Measurements from ENCODE around the gene DPRX. TPM values are rescaled to one million over a fixed set of nuclear protein-coding genes. Genes with fewer than 3 reads are reported as not detected.

DPRX gene
- total RNA-seq, 1 donor from 2014 or later = not detected

DNA sequence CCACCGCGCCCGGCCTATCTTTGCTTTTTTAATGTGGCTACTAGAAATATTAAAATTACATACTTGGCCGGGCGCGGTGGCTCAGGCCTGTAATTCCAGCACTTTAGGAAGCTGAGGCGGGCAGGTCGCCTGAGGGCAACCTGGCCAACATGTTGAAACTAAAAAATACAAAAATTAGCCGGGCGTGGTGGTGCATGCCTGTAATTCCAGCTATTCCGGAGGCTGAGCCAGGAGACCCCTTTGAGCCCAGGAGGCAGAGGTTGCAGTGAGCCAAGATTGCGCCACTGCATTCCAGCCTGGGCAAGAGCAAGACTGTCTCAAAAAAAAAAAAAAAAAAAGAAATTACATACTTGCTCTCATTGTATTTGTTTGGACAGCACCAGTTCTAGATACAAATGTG, 34.8 kb upstream of the DPRX start:
- Histone ChIP-seq H3K4me1 (no peaks in the 10 kb centered on the region), H3K4me3 (no peak overlapping the region), H3K27ac (no peak overlapping the region), H3K9me3 (no peaks in the 10 kb centered on the region), H3K36me3 (no peaks in the 10 kb centered on the region), H3K27me3 (no peaks in the 10 kb centered on the region)
- no peak for ATAC-seq
- no peak for DNase-seq
- TF ChIP-seq, protein P1, sequence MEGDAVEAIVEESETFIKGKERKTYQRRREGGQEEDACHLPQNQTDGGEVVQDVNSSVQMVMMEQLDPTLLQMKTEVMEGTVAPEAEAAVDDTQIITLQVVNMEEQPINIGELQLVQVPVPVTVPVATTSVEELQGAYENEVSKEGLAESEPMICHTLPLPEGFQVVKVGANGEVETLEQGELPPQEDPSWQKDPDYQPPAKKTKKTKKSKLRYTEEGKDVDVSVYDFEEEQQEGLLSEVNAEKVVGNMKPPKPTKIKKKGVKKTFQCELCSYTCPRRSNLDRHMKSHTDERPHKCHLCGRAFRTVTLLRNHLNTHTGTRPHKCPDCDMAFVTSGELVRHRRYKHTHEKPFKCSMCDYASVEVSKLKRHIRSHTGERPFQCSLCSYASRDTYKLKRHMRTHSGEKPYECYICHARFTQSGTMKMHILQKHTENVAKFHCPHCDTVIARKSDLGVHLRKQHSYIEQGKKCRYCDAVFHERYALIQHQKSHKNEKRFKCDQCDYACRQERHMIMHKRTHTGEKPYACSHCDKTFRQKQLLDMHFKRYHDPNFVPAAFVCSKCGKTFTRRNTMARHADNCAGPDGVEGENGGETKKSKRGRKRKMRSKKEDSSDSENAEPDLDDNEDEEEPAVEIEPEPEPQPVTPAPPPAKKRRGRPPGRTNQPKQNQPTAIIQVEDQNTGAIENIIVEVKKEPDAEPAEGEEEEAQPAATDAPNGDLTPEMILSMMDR (IDR thresholded peaks at IDR 0.05) = no peak
- intact Hi-C loops (cut with DNase I) = no loop called here

DNA sequence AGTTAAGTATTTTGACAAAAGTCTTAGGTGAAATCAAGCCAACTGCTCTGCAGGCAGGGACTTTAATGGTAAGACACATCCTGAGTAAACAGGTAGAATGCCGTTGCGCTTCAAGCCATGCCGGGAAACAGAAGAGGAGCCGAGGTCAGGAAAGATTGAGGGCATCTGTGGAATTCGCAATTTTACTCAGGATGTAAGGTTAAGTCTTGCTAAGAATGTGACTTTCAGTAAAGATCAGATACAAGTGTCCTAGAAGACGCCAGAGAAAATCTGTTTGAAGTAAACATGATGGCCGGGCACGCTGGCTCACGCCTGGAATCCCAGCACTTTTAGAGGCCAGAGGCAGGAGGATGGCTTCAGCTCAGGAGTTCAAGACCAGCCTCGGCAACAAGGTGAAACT, 33.4 kb upstream of the DPRX start:
- intact Hi-C loops (cut with DNase I) = no loop called here
- ATAC-seq (no peak), DNase-seq (no peak)
- no peaks in the 10 kb centered on the region for H3K4me1 ChIP-seq
- no peaks in the 10 kb centered on the region for H3K36me3 ChIP-seq
- no peaks in the 10 kb centered on the region for H3K9me3 ChIP-seq
- no peak overlapping the region for H3K4me3 ChIP-seq
- no peak overlapping the region for H3K27ac ChIP-seq
- H3K27me3 ChIP-seq = no peaks in the 10 kb centered on the region
- TF ChIP-seq, protein P1 (IDR thresholded peaks at IDR 0.05) = no peak

DNA sequence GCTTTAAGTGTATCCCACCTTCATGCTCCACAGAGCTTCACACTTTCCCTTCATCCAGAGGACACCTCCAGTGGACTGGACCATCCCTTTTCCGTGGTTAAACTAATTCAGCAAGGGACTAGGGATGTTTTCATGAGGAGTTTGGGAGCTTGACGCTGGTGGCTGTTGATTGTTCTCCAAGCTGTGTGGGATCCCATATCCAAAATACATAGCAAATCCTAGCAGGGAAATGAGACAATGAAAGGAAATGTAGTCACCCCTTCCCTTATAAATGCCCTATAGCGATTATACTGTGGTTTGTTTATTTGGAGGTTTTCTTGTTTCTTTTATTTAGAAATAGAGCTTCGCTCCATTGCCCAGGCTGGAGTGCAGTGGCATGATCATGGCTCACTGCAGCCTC, 31.6 kb upstream of the DPRX start:
- intact Hi-C loops (cut with DNase I) = no loop called here
- Histone ChIP-seq H3K4me3 (no peak overlapping the region), H3K4me1 (no peaks in the 10 kb centered on the region), H3K27me3 (no peaks in the 10 kb centered on the region), H3K36me3 (no peaks in the 10 kb centered on the region), H3K27ac (peak overlapping the region; percentile 13), H3K9me3 (no peaks in the 10 kb centered on the region)
- DNase-seq (no peak), ATAC-seq (no peak)
- TF ChIP-seq, protein P1 (IDR thresholded peaks at IDR 0.05) = no peak

DNA sequence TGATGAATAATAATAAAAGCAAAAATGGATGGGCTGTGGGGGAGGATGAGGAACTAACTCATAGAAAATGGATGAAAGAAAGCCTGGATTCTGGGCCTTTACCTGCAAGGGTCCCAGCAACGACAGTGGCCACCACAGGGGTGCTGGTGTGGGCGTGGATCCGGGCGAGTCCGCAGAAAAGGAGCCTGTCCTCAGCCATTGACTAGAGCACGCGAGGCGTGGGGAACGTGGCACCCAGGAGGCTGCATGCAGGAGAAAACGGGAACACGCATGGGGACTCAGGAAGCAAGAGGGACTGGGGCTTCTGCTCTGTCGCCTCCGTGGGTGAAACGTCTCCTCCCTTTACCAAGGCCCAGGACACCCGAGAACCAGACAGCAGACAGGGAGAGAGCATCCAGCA, 25.8 kb upstream of the DPRX start:
- no peaks in the 10 kb centered on the region for H3K36me3 ChIP-seq
- ATAC-seq (no peak), DNase-seq (no peak)
- no peak overlapping the region for H3K4me3 ChIP-seq
- H3K4me1 ChIP-seq = no peaks in the 10 kb centered on the region
- no peaks in the 10 kb centered on the region for H3K27me3 ChIP-seq
- TF ChIP-seq, protein P1 (IDR thresholded peaks at IDR 0.05) = no peak
- intact Hi-C loops (cut with DNase I) = no loop called here
- no peaks in the 10 kb centered on the region for H3K9me3 ChIP-seq
- no peak overlapping the region for H3K27ac ChIP-seq

DNA sequence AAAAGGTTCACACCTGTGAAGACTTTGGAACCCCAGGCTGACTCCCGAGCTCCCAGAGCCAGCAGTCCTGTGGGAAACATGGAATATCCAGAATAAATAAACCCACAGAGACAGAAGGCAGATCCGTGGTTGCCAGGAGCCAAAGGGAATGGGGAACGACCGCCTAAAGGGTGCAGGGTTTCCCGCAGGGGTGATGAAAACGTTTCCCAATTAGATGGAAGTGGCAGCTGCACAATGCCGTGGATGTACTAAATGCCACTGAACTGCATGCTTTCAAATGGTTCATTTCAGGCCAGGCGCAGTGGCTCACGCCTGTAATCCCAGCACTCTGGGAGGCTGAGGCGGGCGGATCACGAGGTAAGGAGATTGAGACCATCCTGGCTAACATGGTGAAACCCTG, 23.4 kb upstream of the DPRX start:
- Histone ChIP-seq H3K27ac (no peak overlapping the region), H3K27me3 (no peaks in the 10 kb centered on the region), H3K4me1 (no peaks in the 10 kb centered on the region), H3K9me3 (no peaks in the 10 kb centered on the region), H3K4me3 (no peak overlapping the region), H3K36me3 (no peaks in the 10 kb centered on the region)
- TF ChIP-seq, protein P1 (IDR thresholded peaks at IDR 0.05) = no peak
- intact Hi-C loops (cut with DNase I) = no loop called here
- ATAC-seq (no peak), DNase-seq (no peak)

All from upper lobe of right lung (tissue), 1 donor.